Ascending aorta (tissue), 2 donors: ENCODE results near the gene SLC51B. TPM values are rescaled to one million over a fixed set of nuclear protein-coding genes. Genes with fewer than 3 reads are reported as not detected.

Experiments
- DNase-seq, 2 donors: peaks; one replicate each; pipeline ENCODE4 v3.0.0-alpha.2; 2019; ENCODE audit warnings: low spot score in 2 of 2
- H3K27ac ChIP-seq, 2 donors: fragments of 200-600 bp; sonication (generic); one replicate each; pipeline ENCODE4 v1.5.1; 2016 to 2017; ENCODE audit warnings: mild to moderate bottlenecking in 1 of 2
- H3K27me3 ChIP-seq: fragments of 200-600 bp; sonication (generic); one replicate; pipeline ENCODE4 v1.5.1; 2017
- H3K36me3 ChIP-seq, 2 donors: fragments of 200-600 bp; sonication (generic); one replicate each; pipeline ENCODE4 v1.5.1; 2016
- H3K4me1 ChIP-seq, 2 donors: fragments of 200-600 bp; sonication (generic); one replicate each; pipeline ENCODE4 v1.5.1; 2016 to 2017; ENCODE audit warnings: mild to moderate bottlenecking in 1 of 2
- H3K4me3 ChIP-seq, 2 donors: fragments of 200-600 bp; sonication (generic); one replicate each; pipeline ENCODE4 v1.5.1; 2016 to 2017; ENCODE audit warnings: mild to moderate bottlenecking in 1 of 2
- H3K9me3 ChIP-seq, 2 donors: fragments of 200-600 bp; sonication (generic); one replicate each; pipeline ENCODE4 v1.5.1; 2016
- CTCF ChIP-seq, 3 experiments: fragments of 200-600 bp in 2 of 3; fragments of 450-650 bp in 1 of 3; sonication (generic) in 2 of 3; IDR thresholded peaks; one replicate each; pipeline ENCODE4 v1.5.1; 2016 to 2019; ENCODE audit warnings: antibody characterized with exemption in 3 of 3, mild to moderate bottlenecking in 1 of 3, moderate library complexity in 1 of 3
- intact Hi-C: fragments of 100-400 bp; cut with DNase I; formaldehyde crosslinking; loops from one replicate; pipeline ENCODE4 v1.15.1; 2023
- total RNA-seq: library from RNA; depleted of rRNA; stranded (reverse); fragments of >200 nt; gene quantifications from one replicate; pipeline ENCODE4 v1.1.0, GENCODE V29; 2016

Gene SLC51B
- total RNA-seq, 1 donor from 2014 or later, result not detected

GRCh38 chr15:65057549-65057940 is 12.4 kb downstream of the SLC51B start:
- Histone ChIP-seq H3K27ac (peak overlapping the region; percentile 97), H3K27me3 (no peaks in the 10 kb centered on the region), H3K4me1 (peaks cover 21 to 75% of the 10 kb centered on the region in 2 donors), H3K36me3 (peaks cover 57 to 70% of the 10 kb centered on the region in 2 donors), H3K9me3 (no peaks in the 10 kb centered on the region), H3K4me3 (no peak overlapping the region)
- DNase-seq, result no peak
- intact Hi-C loops, result no loop called here
- no peak for TF ChIP-seq CTCF (IDR thresholded peaks at IDR 0.05)

DNA sequence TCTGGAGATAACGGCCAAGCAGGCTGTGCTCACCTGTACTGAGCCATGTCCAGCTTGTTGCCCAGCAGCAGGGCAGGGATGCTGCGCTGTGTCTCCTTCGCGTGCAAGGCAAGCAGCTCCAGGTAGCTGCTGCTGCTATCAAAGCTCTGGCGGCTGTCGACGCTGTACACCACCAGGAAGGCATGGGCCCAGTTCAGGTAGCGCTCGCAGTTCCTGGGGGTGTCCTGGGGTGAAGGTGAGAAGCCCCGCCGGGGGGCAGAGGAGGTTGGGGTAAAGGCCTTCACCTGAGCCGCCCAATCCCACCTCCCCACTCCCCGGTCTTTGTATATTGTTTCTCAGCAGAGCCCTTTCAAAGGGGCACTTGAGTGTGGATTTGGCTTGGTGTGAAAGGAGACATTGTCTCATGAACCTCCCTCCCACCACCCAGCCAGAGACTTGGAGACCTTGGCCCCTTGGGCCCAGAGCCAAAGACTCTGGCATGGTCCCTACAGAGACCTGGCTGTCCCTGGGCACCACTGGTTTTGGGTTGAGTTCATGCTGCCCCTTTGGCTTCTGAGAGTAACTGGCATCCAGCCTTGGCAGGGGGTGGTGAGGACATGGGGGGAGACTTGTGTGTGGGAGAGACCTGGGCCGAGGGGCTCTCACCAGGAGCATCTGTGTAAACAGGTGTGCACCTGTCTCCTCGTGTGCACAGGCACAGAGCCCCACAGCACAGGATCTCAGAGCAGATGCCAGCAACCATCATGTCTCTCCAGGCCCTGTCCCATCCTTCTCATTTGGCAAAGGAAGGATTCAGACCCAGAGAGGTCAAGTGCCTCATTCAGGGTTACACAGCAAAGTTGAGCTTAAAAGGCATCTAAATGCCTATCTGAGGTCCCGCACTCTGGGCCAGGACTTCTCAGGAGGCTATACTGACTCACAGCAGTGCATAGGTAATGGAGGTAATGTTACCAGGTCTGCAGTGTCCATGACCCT is 13.5 kb downstream of the SLC51B start:
- H3K36me3 ChIP-seq, result peaks cover 50 to 61% of the 10 kb centered on the region in 2 donors
- no peaks in the 10 kb centered on the region for H3K27me3 ChIP-seq

GRCh38 chr15:65059369-65059750 is 14.2 kb downstream of the SLC51B start:
- Histone ChIP-seq H3K9me3 (no peaks in the 10 kb centered on the region), H3K27me3 (no peaks in the 10 kb centered on the region), H3K4me3 (peak overlapping the region in 1 of 2 donors; percentile 2), H3K36me3 (peaks cover 45 to 57% of the 10 kb centered on the region in 2 donors), H3K4me1 (peaks cover 35 to 92% of the 10 kb centered on the region in 2 donors), H3K27ac (peak overlapping the region; percentile 97)
- intact Hi-C loops, result no loop called here
- no peak for DNase-seq
- no peak for TF ChIP-seq CTCF (IDR thresholded peaks at IDR 0.05)

More for the DNA sequence above, 13.5 kb downstream of the SLC51B start:
- peak overlapping the region; percentile 97 for H3K27ac ChIP-seq
- no peaks in the 10 kb centered on the region for H3K9me3 ChIP-seq
- intact Hi-C loops, result no loop called here
- TF ChIP-seq CTCF (IDR thresholded peaks at IDR 0.05), result no peak
- peak overlapping the region in 1 of 2 donors; percentile 2 for H3K4me3 ChIP-seq
- DNase-seq, result no peak
- peaks cover 28 to 86% of the 10 kb centered on the region in 2 donors for H3K4me1 ChIP-seq

DNA sequence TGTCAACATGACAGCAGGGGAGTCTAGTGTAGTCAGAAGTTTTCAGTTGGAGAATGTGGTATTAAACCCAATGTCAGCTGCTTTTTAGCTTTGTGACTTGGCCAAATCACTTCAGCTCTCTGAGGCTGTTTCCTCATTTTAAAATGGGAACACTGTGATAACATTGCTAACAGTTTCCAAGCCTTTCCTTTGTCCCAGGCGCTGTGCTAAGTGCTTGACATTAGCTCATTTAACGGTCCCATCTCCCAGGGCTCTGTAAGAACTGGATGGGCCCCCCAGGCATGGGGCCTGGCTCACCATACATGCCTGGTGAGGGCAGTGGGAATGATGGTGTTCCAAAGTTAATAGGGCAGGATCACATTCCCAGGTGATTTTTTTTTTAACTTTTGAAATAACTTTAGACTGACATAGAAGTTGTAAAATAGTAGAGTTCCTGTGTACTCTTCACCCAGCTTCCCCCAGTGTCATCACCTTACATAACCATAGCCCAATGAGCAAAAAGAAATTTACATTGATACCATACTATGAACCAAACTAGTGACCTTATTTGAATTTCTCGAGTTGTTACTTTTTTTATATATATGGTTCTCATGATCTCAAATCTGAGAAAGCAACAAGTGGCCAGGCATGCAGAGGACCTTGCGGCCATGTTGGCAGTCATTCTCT is 14.9 kb downstream of the SLC51B start:
- H3K9me3 ChIP-seq, result no peaks in the 10 kb centered on the region
- H3K27me3 ChIP-seq, result no peaks in the 10 kb centered on the region
- H3K4me1 ChIP-seq, result peaks cover 34 to 92% of the 10 kb centered on the region in 2 donors
- peak overlapping the region; percentile 97 for H3K27ac ChIP-seq
- intact Hi-C loops, result no loop called here
- no peak for DNase-seq
- TF ChIP-seq CTCF (IDR thresholded peaks at IDR 0.05), result no peak
- peak overlapping the region in 1 of 2 donors; percentile 30 for H3K4me3 ChIP-seq
- peaks cover 42 to 50% of the 10 kb centered on the region in 2 donors for H3K36me3 ChIP-seq

- Histone ChIP-seq H3K36me3 (peaks cover 42 to 44% of the 10 kb centered on the region in 2 donors), H3K4me1 (peaks cover 27 to 86% of the 10 kb centered on the region in 2 donors), H3K27ac (peak overlapping the region; percentile 97), H3K27me3 (no peaks in the 10 kb centered on the region), H3K9me3 (no peaks in the 10 kb centered on the region), H3K4me3 (peak overlapping the region in 1 of 2 donors; percentile 30)
- TF ChIP-seq CTCF (IDR thresholded peaks at IDR 0.05), result peak in 1 of 3 experiments; percentile 16
- intact Hi-C loops, result no loop called here
- DNase-seq, result peak in 1 of 2 donors; percentile 89
These were observed 15.6 kb downstream of the SLC51B start for GRCh38 chr15:65060641-65061397.
